ENCODE measurements around the gene SMAD5.

DNA sequence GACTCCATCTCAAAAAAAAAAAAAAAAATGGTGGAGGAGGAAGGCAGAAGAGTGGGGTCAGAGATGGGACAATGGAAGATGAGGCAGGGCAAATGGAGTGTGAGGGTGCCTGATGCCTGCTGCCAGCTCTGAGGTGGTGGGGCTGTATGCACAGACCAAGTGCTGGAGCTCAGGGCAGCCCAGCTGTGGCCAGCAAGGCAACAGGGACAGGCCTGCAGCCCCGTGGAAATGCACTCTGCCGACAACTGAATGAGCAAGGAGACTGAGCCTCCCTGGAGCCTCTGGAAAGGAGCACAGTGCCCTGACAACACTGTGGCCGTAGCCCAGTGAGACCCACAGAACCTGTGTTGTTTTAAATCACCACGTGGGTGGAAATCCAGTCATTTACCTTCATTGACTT is 83.2 kb downstream of the SMAD5 start:
- TF ChIP-seq BHLHE40 (IDR thresholded peaks at IDR 0.05; ENCODE audit: low read depth, low read length): no peak
- no peak for TF ChIP-seq MAZ (IDR thresholded peaks at IDR 0.05; ENCODE audit: borderline replicate concordance, low read depth, low read length)
- TF ChIP-seq, protein P1, sequence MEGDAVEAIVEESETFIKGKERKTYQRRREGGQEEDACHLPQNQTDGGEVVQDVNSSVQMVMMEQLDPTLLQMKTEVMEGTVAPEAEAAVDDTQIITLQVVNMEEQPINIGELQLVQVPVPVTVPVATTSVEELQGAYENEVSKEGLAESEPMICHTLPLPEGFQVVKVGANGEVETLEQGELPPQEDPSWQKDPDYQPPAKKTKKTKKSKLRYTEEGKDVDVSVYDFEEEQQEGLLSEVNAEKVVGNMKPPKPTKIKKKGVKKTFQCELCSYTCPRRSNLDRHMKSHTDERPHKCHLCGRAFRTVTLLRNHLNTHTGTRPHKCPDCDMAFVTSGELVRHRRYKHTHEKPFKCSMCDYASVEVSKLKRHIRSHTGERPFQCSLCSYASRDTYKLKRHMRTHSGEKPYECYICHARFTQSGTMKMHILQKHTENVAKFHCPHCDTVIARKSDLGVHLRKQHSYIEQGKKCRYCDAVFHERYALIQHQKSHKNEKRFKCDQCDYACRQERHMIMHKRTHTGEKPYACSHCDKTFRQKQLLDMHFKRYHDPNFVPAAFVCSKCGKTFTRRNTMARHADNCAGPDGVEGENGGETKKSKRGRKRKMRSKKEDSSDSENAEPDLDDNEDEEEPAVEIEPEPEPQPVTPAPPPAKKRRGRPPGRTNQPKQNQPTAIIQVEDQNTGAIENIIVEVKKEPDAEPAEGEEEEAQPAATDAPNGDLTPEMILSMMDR (conservative IDR thresholded peaks at IDR 0.05; ENCODE audit: low read depth, low read length): no peak
- no peak for TF ChIP-seq NFE2L2 (IDR thresholded peaks at IDR 0.05; ENCODE audit: low read depth, low read length)
- no peak for TF ChIP-seq POLR2A (IDR thresholded peaks at IDR 0.05; ENCODE audit: low read depth, low read length)
- no peak for TF ChIP-seq RAD21 (IDR thresholded peaks at IDR 0.05; ENCODE audit: low read length)
- TF ChIP-seq SMC3 (IDR thresholded peaks at IDR 0.05; ENCODE audit: low read depth, low read length): no peak
- TF ChIP-seq MXI1 (IDR thresholded peaks at IDR 0.05; ENCODE audit: borderline replicate concordance, low read depth, low read length): no peak
- TF ChIP-seq CEBPB (IDR thresholded peaks at IDR 0.05; ENCODE audit: low read depth, low read length): no peak
